H1 (cell line): Measurements from ENCODE around the gene INPP5A. TPM values are rescaled to one million over a fixed set of nuclear protein-coding genes. Genes with fewer than 3 reads are reported as not detected.

Experiments used
- HDAC6 ChIP-seq: IDR thresholded peaks from one replicate; pipeline ENCODE4 v1.7.1; 2012; ENCODE audit warnings: low read depth, mild to moderate bottlenecking, inconsistent platforms, low read length, moderate library complexity
- JUND ChIP-seq: IDR thresholded peaks from 2 replicates; pipeline ENCODE4 v1.6.1; 2011; ENCODE audit warnings: mild to moderate bottlenecking, improper control_type of control experiment, low read length
- TCF12 ChIP-seq: IDR thresholded peaks from 2 replicates; pipeline ENCODE4 v1.6.1; 2011; ENCODE audit warnings: low read depth, mild to moderate bottlenecking, low read length
- polyA plus RNA-seq, 7 experiments: library from polyadenylated mRNA; depleted of rRNA in 3 of 7; stranded (reverse) in 5 of 7; unstranded in 2 of 7; fragments of >200 nt in 5 of 7; fragments of 200-250 nt in 2 of 7; gene quantifications; 1 replicate in 5 of 7; 2 replicates in 1 of 7; 4 replicates in 1 of 7; pipeline versions ENCODE4 v1.2.1 to v1.2.3, GENCODE V29; 2011 to 2013; ENCODE audit warnings: missing spikeins in 2 of 7, mixed read lengths in 2 of 7
- total RNA-seq: library from RNA; stranded (reverse); fragmentation: NEBNext Ultra II Directional; extraction: Animal tissue kit (Norgen Biotek cat#: 25700); gene quantifications from 2 replicates; pipeline ENCODE4 v1.2.1, GENCODE V29; 2021
- TF ChIP-seq, protein P1 (sequence below): IDR thresholded peaks from 2 replicates; pipeline ENCODE4 v1.6.1; 2012; ENCODE audit warnings: low read length, inconsistent platforms
- TF ChIP-seq, protein P2 (sequence below), 3 experiments: IDR thresholded peaks; 1 replicate in 2 of 3; 2 replicates in 1 of 3; pipeline versions ENCODE4 v1.5.1 to v1.6.1; 2011; ENCODE audit warnings: low read length in 3 of 3, mild to moderate bottlenecking in 3 of 3, inconsistent platforms in 2 of 3, low read depth in 1 of 3, moderate library complexity in 1 of 3; ENCODE audit not compliant: insufficient read depth in 1 of 3; ENCODE audit errors: control extremely low read depth in 1 of 3

INPP5A gene
- total and polyA plus RNA-seq, 2 of the 8 experiments (the other 6 are each of a cell fraction or from before 2014, with no cell fraction given): 19.7 to 27.5 TPM

DNA sequence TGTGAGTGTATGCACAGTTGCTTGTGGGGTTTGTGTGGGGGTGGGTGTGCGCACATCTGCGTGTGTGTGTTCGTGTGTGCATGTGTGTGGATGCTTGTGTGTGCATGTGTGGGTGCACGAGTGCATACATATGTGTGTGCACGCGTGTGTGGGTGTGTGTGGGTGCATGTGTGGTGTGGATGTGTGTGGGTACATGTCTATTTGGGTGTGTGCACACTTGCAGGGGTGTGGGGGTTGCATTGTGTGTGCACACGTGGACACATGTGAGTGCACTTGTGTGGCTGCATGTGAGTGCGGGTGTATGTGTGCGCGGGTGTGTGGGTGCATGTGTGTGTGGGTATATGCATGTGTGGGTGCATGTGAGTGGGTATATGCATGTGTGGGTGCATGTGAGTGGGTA is 174.7 kb downstream of the INPP5A start (continued):
- TF ChIP-seq, protein P1, sequence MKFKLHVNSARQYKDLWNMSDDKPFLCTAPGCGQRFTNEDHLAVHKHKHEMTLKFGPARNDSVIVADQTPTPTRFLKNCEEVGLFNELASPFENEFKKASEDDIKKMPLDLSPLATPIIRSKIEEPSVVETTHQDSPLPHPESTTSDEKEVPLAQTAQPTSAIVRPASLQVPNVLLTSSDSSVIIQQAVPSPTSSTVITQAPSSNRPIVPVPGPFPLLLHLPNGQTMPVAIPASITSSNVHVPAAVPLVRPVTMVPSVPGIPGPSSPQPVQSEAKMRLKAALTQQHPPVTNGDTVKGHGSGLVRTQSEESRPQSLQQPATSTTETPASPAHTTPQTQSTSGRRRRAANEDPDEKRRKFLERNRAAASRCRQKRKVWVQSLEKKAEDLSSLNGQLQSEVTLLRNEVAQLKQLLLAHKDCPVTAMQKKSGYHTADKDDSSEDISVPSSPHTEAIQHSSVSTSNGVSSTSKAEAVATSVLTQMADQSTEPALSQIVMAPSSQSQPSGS: no peak
- TF ChIP-seq TCF12 (no peak), HDAC6 (no peak), JUND (no peak)
- TF ChIP-seq, protein P2, sequence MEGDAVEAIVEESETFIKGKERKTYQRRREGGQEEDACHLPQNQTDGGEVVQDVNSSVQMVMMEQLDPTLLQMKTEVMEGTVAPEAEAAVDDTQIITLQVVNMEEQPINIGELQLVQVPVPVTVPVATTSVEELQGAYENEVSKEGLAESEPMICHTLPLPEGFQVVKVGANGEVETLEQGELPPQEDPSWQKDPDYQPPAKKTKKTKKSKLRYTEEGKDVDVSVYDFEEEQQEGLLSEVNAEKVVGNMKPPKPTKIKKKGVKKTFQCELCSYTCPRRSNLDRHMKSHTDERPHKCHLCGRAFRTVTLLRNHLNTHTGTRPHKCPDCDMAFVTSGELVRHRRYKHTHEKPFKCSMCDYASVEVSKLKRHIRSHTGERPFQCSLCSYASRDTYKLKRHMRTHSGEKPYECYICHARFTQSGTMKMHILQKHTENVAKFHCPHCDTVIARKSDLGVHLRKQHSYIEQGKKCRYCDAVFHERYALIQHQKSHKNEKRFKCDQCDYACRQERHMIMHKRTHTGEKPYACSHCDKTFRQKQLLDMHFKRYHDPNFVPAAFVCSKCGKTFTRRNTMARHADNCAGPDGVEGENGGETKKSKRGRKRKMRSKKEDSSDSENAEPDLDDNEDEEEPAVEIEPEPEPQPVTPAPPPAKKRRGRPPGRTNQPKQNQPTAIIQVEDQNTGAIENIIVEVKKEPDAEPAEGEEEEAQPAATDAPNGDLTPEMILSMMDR (IDR thresholded peaks at IDR 0.05; ENCODE audit: control extremely low read depth in 1 of 3, insufficient read depth in 1 of 3, low read depth in 1 of 3, low read length in 3 of 3): no peak
- TF ChIP-seq, all 59 proteins: peak for 0
